NCI-H526 (cell line): ENCODE data around the gene PARD6B.
"Not testable (repeated sequence)": the region's sequence is repeated elsewhere in the genome, so short reads cannot be mapped to it uniquely, and the experiment has no call there.

Experiments used
- DNase-seq, 2 experiments: peaks; one replicate each; lab custom pipeline; 2025; lab: John Stamatoyannopoulos, UW

Gene PARD6B

GRCh38 chr20:50746138-50746940, 15.0 kb downstream of the PARD6B start:
- peak; percentile 95 to 97 for DNase-seq

GRCh38 chr20:50747275-50747674, 15.9 kb downstream of the PARD6B start:
- DNase-seq, result no peak

- DNase-seq, result no peak
Measured at GRCh38 chr20:50750145-50750671, 18.8 kb downstream of the PARD6B start.

GRCh38 chr20:50753152-50753551, 21.8 kb downstream of the PARD6B start:
- DNase-seq, result no peak

GRCh38 chr20:50754420-50754819, 23.0 kb downstream of the PARD6B start:
- no peak for DNase-seq

GRCh38 chr20:50756447-50756846, 25.1 kb downstream of the PARD6B start:
- no peak for DNase-seq

GRCh38 chr20:50758469-50758868, 27.1 kb downstream of the PARD6B start:
- DNase-seq, result no peak

GRCh38 chr20:50758992-50759391, 27.6 kb downstream of the PARD6B start:
- no peak for DNase-seq

- DNase-seq, result no peak
Measured at GRCh38 chr20:50759678-50760077, 28.3 kb downstream of the PARD6B start.

- no peak for DNase-seq
Measured at GRCh38 chr20:50762045-50762422, 30.7 kb downstream of the PARD6B start.

- DNase-seq, result no peak
Measured at GRCh38 chr20:50762435-50763220, 31.2 kb downstream of the PARD6B start.

- peak in 1 of 2 experiments; percentile 33 for DNase-seq
Measured at GRCh38 chr20:50763550-50764458, 32.4 kb downstream of the PARD6B start.

GRCh38 chr20:50765251-50765650, 33.9 kb downstream of the PARD6B start:
- DNase-seq, result not testable (repeated sequence)

GRCh38 chr20:50765674-50766073, 34.3 kb downstream of the PARD6B start:
- DNase-seq, result no peak

- DNase-seq, result peak in 1 of 2 experiments; percentile 29
Measured at GRCh38 chr20:50766955-50767809, 35.8 kb downstream of the PARD6B start.

GRCh38 chr20:50768991-50769390, 37.6 kb downstream of the PARD6B start:
- DNase-seq, result not testable (repeated sequence)

- DNase-seq, result not testable (repeated sequence)
Measured at GRCh38 chr20:50769551-50770085, 38.2 kb downstream of the PARD6B start.

- not testable (repeated sequence) for DNase-seq
Measured at GRCh38 chr20:50771419-50772080, 40.2 kb downstream of the PARD6B start.

- DNase-seq, result no peak
Measured at GRCh38 chr20:50772420-50773185, 41.2 kb downstream of the PARD6B start.
